AG09309 (cell line): Measurements from ENCODE around the gene KIAA1614.

Experiments
- DNase-seq: peaks from one replicate; pipeline ENCODE4 v3.0.0-alpha.2; 2010; ENCODE audit warnings: low read depth
- H3K4me3 ChIP-seq: 2 replicates; pipeline ENCODE4 v1.5.1; 2011; ENCODE audit warnings: mild to moderate bottlenecking, low read depth, low read length, moderate library complexity; ENCODE audit not compliant: control insufficient read depth
- TF ChIP-seq, protein P1 (sequence below): IDR thresholded peaks from 2 replicates; pipeline ENCODE4 v1.5.1; 2011; ENCODE audit warnings: mild to moderate bottlenecking, low read depth, low read length, inconsistent platforms; ENCODE audit not compliant: insufficient read depth, control insufficient read depth; ENCODE audit errors: missing control alignments

Gene KIAA1614

DNA sequence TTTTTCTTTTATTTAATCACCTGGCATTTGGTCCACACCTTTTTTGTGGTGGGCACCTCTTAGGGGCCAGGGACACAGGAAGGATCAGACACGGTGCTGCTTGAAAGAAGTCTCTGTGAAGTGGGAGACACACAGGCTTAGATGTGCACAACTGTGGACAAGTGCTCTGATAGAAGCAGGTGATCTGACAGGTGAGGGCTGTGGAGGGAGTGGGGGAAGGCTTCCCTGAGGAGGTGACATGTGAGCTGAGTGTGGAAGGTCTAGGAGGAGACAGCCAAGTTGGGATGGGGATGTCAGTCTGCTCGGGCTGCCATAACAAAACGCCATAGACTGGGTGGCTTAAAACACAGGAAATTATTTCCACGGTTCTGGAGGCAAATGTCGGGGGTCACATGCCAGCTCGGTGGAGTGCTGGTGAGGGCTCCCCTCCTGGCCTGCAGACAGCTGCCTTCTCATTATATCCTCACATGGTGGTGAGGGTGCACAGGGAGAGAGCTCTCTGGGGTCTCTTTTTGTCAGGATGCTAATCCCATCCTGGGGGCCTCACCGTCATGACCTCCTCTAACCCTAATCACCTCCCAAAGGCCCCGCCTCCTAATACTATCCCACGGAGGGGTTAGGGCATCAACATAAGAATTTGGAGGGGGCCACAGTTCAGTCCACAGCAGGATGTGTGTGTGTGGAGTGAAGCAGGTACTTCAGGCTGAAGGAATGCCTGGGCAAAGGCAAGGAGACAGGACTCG is 5.2 kb upstream of the KIAA1614 start:
- TF ChIP-seq, protein P1, sequence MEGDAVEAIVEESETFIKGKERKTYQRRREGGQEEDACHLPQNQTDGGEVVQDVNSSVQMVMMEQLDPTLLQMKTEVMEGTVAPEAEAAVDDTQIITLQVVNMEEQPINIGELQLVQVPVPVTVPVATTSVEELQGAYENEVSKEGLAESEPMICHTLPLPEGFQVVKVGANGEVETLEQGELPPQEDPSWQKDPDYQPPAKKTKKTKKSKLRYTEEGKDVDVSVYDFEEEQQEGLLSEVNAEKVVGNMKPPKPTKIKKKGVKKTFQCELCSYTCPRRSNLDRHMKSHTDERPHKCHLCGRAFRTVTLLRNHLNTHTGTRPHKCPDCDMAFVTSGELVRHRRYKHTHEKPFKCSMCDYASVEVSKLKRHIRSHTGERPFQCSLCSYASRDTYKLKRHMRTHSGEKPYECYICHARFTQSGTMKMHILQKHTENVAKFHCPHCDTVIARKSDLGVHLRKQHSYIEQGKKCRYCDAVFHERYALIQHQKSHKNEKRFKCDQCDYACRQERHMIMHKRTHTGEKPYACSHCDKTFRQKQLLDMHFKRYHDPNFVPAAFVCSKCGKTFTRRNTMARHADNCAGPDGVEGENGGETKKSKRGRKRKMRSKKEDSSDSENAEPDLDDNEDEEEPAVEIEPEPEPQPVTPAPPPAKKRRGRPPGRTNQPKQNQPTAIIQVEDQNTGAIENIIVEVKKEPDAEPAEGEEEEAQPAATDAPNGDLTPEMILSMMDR = no peak
- no peak for DNase-seq
- H3K4me3 ChIP-seq = no peak overlapping the region

DNA sequence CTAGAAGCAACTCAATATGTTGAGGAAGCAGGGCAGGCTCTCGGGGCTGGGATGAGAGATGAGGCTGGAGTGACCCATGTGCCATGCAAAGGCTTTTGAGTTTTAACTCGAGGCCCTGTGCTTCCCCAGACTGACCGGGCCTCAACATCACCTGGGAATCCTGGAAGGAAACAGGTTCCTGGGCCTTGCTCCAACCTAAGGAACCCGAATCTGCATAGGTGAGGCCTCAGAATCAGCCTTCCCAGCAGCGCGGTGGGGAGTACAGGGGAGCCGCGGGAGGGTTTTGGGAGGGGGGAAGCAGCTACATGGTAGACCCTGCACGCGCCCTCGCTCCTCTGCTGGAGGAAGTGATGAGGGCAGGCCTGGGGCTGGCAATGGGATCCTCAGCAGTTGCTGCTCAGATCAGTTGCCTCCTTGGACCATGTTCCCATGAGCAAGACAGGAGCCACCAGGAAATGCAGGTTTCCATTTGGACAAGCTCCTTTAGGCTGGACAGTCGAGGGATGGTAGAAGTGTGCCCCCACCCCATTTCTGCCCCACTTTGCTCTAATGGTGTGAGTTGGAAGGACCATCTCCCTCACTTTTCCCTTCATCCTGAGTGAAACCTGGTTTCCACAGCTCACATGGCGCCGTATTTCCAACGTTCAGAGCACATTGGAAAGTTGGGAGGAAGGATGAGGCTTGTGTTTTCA is 4.5 kb upstream of the KIAA1614 start:
- no peak for DNase-seq
- no peak overlapping the region for H3K4me3 ChIP-seq
- TF ChIP-seq, protein P1 = no peak

DNA sequence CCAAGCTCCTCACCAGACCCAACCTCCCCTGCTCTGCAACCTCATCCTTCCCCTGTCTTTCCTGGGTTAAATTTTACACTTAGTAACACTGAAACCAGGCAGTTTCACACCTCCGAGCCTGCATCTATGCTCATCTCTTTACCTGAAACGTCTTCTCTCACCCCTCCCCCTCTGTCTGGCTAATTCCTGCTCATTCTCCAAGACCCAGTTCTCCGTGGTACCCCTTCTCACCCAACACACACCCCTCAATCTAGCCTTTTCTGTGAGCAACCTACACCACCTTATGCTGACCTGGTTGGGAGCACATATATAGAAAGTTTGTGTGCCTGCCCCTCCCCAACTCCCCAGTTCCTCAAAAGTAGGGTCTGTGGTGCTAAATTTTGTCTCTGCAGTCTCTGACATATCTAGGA is 3.7 kb upstream of the KIAA1614 start:
- no peak overlapping the region for H3K4me3 ChIP-seq
- TF ChIP-seq, protein P1 = no peak
- DNase-seq = no peak

DNA sequence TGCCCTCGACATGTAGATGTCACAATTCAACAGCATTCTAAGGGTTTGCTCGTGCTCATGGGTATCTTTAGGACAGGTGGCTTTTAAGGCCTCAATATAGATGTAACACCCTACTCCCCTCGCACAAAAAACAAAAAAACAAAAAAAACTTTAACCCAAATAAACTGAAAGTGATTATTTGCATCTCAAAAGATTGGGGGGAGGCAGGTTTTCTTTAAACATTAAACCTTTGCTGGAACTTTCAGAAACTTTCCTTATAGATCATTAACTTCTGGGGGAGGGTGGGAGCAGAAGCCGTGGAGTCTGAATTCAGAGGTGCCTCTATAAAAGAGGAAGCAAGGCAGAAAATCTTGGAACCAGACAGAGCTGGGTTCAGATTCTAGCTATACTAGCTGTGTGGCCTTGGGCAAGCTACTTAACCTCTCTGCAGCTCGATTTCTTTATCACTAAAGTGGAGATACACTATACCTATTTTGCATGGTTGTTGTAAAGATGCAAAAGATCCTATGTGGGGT is 3.2 kb upstream of the KIAA1614 start:
- no peak overlapping the region for H3K4me3 ChIP-seq
- no peak for DNase-seq
- TF ChIP-seq, protein P1 = no peak

DNA sequence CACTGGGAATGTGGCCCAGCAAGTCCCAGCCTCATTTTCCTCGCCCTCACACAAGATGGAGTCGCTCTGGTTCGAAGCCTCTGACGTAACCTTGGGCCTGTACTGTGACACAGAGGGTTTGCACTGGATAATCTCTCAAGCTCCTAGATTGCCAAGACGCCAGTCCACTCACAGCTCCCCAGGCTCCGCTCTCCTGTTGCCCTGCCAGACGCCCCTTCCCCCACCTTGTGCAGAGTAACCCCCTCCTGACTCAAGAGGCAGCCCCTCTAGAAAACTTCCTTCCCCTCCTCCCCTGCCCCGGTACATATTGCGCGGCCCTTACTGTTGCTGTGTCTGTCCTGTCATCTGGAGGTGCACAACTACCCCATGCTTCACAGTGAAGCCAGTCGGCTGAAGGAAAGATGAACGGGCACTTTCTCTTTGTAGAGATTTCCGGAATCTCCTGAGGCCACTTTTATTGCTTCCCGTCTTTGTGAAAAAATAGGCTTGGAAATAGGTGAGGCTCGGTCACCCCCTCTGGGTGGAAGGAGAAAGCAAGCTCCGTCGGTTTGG is 981 bp upstream of the KIAA1614 start:
- DNase-seq = no peak
- TF ChIP-seq, protein P1 = no peak
- H3K4me3 ChIP-seq = peak overlapping the region; percentile 62

DNA sequence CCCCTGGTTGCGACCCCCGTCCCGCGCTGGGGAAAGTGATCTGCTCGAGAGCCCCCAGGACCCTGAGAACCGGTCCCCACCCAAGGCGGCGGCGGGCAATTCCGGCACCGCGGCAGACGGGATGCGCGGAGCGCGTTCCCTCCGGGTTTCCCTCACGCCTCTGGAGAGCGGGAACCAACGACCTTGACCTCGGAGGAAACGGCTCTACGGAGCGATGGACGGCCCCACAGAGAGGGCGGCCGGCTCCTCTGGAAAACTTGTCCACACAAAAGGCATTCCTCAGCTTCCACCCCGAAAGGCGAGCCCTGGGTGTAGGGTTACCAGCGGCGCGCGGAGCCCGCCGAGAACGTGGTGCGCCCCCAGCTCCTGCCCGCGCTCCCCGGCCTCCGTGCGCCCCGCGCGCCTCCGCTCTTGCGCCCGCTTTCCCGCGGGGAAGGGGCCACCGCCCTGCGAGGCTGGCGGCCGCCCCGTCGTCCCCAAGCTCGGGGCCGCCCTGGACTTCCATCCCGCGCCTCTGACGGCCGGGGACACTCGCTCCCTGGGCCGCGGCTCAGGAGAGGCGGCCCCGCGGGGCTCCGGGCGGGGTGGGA is 391 bp upstream of the KIAA1614 start:
- DNase-seq = no peak
- peak overlapping the region; percentile 62 for H3K4me3 ChIP-seq
- TF ChIP-seq, protein P1 = no peak
